Rectal smooth muscle tissue (tissue), 1 donor: ENCODE measurements around the gene RUNX2.
"Not testable (repeated sequence)": the region's sequence is repeated elsewhere in the genome, so short reads cannot be mapped to it uniquely, and the experiment has no call there.

ENCODE experiments used
- H3K27ac ChIP-seq: one replicate; pipeline ENCODE4 v1.7.0; 2013; ENCODE audit warnings: low read depth, low read length, inconsistent platforms
- H3K27me3 ChIP-seq: one replicate; pipeline ENCODE4 v1.7.0; 2013; ENCODE audit warnings: low read length; ENCODE audit not compliant: control insufficient read depth, insufficient read depth
- H3K36me3 ChIP-seq: one replicate; pipeline ENCODE4 v1.7.0; 2013; ENCODE audit warnings: low read length; ENCODE audit not compliant: control insufficient read depth, insufficient read depth
- H3K4me1 ChIP-seq: one replicate; pipeline ENCODE4 v1.7.0; 2013; ENCODE audit warnings: low read length; ENCODE audit not compliant: control insufficient read depth, insufficient read depth
- H3K4me3 ChIP-seq: one replicate; pipeline ENCODE4 v1.7.0; 2013; ENCODE audit warnings: low read length
- H3K9ac ChIP-seq: one replicate; pipeline ENCODE4 v1.7.0; 2013; ENCODE audit warnings: low read length

Gene RUNX2

GRCh38 chr6:45327956-45328522, at the start of gene RUNX2:
RUNX2 (plus strand) TSS chr6:45328330; CDS start chr6:45328727, 397 bp downstream.
- Histone ChIP-seq H3K27me3 (no peaks in the 10 kb centered on the region), H3K4me1 (no peaks in the 10 kb centered on the region), H3K9ac (no peak within 1 kb of the TSS), H3K27ac (no peak within 1 kb of the TSS), H3K36me3 (no peaks in the 10 kb centered on the region), H3K4me3 (peak within 1 kb of the TSS; percentile 21)

GRCh38 chr6:45278367-45278766, 49.8 kb upstream of the RUNX2 start:
- no peaks in the 10 kb centered on the region for H3K4me1 ChIP-seq
- H3K27ac ChIP-seq: no peak overlapping the region
- no peak overlapping the region for H3K9ac ChIP-seq
- H3K4me3 ChIP-seq: no peak overlapping the region
- H3K27me3 ChIP-seq: no peaks in the 10 kb centered on the region
- H3K36me3 ChIP-seq: no peaks in the 10 kb centered on the region

- H3K27me3 ChIP-seq, H3K27ac ChIP-seq, H3K4me1 ChIP-seq, H3K4me3 ChIP-seq, H3K36me3 ChIP-seq, H3K9ac ChIP-seq: not testable (repeated sequence)
These were observed 41.4 kb upstream of the RUNX2 start for GRCh38 chr6:45286707-45287106.

GRCh38 chr6:45289751-45290514, 38.2 kb upstream of the RUNX2 start:
- Histone ChIP-seq H3K4me1 (no peaks in the 10 kb centered on the region), H3K27ac (no peak overlapping the region)

GRCh38 chr6:45293306-45293705, 34.8 kb upstream of the RUNX2 start:
- Histone ChIP-seq H3K36me3 (no peaks in the 10 kb centered on the region), H3K9ac (no peak overlapping the region), H3K4me1 (no peaks in the 10 kb centered on the region), H3K4me3 (no peak overlapping the region), H3K27ac (no peak overlapping the region), H3K27me3 (no peaks in the 10 kb centered on the region)

More at GRCh38 chr6:45289751-45290514, 38.2 kb upstream of the RUNX2 start:
- H3K27me3 ChIP-seq: no peaks in the 10 kb centered on the region
- no peak overlapping the region for H3K9ac ChIP-seq
- no peaks in the 10 kb centered on the region for H3K36me3 ChIP-seq
- no peak overlapping the region for H3K4me3 ChIP-seq

GRCh38 chr6:45294065-45294701, 33.9 kb upstream of the RUNX2 start:
- not testable (repeated sequence) for H3K4me3 ChIP-seq, H3K36me3 ChIP-seq, H3K4me1 ChIP-seq, H3K27ac ChIP-seq, H3K27me3 ChIP-seq, H3K9ac ChIP-seq

GRCh38 chr6:45297320-45297719, 30.8 kb upstream of the RUNX2 start:
- Histone ChIP-seq H3K4me1 (no peaks in the 10 kb centered on the region), H3K27ac (no peak overlapping the region), H3K4me3 (no peak overlapping the region), H3K36me3 (no peaks in the 10 kb centered on the region), H3K27me3 (no peaks in the 10 kb centered on the region), H3K9ac (no peak overlapping the region)

- Histone ChIP-seq H3K4me3 (no peak overlapping the region), H3K9ac (no peak overlapping the region), H3K27me3 (no peaks in the 10 kb centered on the region), H3K27ac (no peak overlapping the region), H3K4me1 (no peaks in the 10 kb centered on the region), H3K36me3 (no peaks in the 10 kb centered on the region)
These were observed 29.0 kb upstream of the RUNX2 start for GRCh38 chr6:45299096-45299581.

- Histone ChIP-seq H3K27me3 (no peaks in the 10 kb centered on the region), H3K9ac (no peak overlapping the region), H3K27ac (no peak overlapping the region), H3K36me3 (no peaks in the 10 kb centered on the region), H3K4me1 (no peaks in the 10 kb centered on the region), H3K4me3 (no peak overlapping the region)
These were observed 27.4 kb upstream of the RUNX2 start for GRCh38 chr6:45300736-45301135.

- Histone ChIP-seq H3K36me3 (no peaks in the 10 kb centered on the region), H3K9ac (no peak overlapping the region), H3K4me1 (no peaks in the 10 kb centered on the region), H3K27ac (no peak overlapping the region), H3K4me3 (no peak overlapping the region), H3K27me3 (no peaks in the 10 kb centered on the region)
These were observed 26.6 kb upstream of the RUNX2 start for GRCh38 chr6:45301348-45302142.

GRCh38 chr6:45302832-45303231, 25.3 kb upstream of the RUNX2 start:
- H3K4me1 ChIP-seq: no peaks in the 10 kb centered on the region
- no peak overlapping the region for H3K4me3 ChIP-seq
- no peak overlapping the region for H3K9ac ChIP-seq
- no peak overlapping the region for H3K27ac ChIP-seq
- no peaks in the 10 kb centered on the region for H3K36me3 ChIP-seq
- no peaks in the 10 kb centered on the region for H3K27me3 ChIP-seq

GRCh38 chr6:45305546-45305945, 22.6 kb upstream of the RUNX2 start:
- Histone ChIP-seq H3K9ac (no peak overlapping the region), H3K4me3 (no peak overlapping the region), H3K4me1 (no peaks in the 10 kb centered on the region), H3K36me3 (no peaks in the 10 kb centered on the region), H3K27me3 (no peaks in the 10 kb centered on the region), H3K27ac (no peak overlapping the region)
